ENCODE data around the gene REM2. TPM values are rescaled to one million over a fixed set of nuclear protein-coding genes. Genes with fewer than 3 reads are reported as not detected.
A peak's percentile ranks its signal among the peaks of the same experiment; 100 is the strongest.

The REM2 gene
- under 1 TPM; 0.58 to 0.64 TPM for total RNA-seq
- long read RNA-seq, result 0 reads

- intact Hi-C loops (cut with DNase I, micrococcal nuclease), result no loop called here
- DNase-seq (no peak), ATAC-seq (no peak)
Measured at GRCh38 chr14:22883173-22883976, at the start of gene REM2. REM2 (plus strand) TSS chr14:22883222; CDS start chr14:22883288, 66 bp downstream.

DNA sequence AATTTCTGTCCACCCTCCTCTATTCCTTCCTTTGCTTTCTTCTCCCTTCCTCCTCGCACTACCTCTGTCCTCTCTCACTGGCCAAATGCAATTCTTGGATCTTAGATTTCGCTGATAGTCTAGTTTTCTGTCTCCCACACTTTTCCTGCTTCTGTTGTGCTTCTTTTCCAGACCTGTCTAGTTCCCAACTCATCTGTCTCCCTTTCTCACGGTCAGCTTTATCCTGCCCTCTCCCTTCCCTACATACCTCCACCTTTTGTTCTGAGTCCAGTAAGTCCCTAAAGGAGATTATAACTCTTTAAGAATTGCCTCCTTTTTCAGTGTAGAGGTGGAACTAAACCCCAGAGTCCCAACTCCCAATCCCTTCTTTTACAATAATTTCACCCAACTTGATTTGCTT is 47.5 kb upstream of the REM2 start:
- intact Hi-C loops (cut with DNase I, micrococcal nuclease), result no loop called here
- no peak for ATAC-seq

GRCh38 chr14:22836301-22837113 is 46.5 kb upstream of the REM2 start, which contains the start of gene MMP14:
MMP14 (plus strand) TSS chr14:22836585; CDS start chr14:22836818, 233 bp downstream.
- intact Hi-C loops (cut with DNase I, micrococcal nuclease), result no loop called here

More for the DNA sequence above, 47.5 kb upstream of the REM2 start:
- DNase-seq, result no peak

GRCh38 chr14:22837114-22837749 is 45.8 kb upstream of the REM2 start:
- intact Hi-C loops (cut with DNase I, micrococcal nuclease), result no loop called here
- DNase-seq (peak; percentile 39 to 67), ATAC-seq (peak; percentile 75)

More at GRCh38 chr14:22836301-22837113, 46.5 kb upstream of the REM2 start, which contains the start of gene MMP14:
- DNase-seq (peak; percentile 78 to 79), ATAC-seq (peak; percentile 81)

DNA sequence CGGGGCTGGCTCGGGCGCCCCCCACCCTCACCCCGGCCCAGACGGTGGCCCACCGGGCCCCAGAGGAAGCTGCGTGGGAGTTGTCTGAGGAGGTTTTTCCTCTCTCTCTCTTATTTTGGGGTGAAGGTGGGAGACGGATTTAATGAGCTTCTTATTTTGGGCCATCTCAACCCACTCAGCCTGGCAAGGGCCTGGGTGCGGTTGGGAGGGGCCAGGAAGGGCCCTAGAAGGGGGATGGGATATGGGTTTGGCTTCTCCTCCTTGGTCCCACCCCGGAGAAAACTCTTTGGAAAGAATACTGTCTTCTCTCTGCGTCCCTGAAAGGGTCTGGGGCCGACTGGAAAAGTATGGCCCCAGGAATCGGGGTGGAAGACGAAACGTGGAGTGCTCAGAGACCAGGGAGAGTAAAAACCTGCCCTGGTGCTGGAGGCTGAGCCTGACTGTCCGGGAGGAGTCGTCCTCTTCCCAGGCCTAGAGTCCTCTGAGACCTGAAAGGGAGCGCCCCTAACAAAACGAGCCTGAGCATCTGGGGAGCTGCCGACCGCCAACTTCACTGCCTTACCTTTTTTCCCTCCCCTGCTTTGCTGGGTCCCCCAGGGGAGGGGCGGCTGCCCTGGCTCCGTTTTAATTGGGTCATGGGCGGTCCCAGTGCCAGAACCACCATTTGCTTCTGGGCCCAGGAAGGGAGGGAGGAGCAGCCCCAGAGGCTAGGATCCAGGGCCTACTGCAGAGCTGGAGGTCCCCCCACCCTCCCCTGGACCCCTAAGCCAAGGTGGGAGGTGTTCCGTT is 45.1 kb upstream of the REM2 start:
- DNase-seq (peak in 1 of 2 donors; percentile 65), ATAC-seq (peak; percentile 44)
- intact Hi-C loops (cut with DNase I, micrococcal nuclease), result no loop called here

DNA sequence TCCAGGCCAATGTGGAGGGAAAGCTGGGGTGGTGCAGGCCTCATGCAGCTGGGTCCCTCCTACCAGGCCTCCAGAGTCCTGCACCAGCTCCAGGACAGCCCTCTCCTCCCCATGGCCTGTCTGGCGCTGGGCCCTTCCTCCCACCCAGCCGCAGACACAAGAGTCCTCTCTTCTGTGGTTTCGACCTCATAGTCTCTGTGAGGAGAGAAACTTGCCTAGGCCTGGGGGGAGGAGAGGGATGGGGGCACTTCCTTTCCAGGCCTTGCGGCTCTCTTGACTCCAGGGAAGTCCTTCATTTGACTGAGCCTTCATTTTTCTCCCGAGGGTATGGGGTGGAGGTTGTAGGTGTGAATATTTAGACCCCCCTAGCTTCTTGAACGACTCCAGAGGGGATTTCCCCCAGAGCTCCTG is 44.4 kb upstream of the REM2 start:
- intact Hi-C loops (cut with DNase I, micrococcal nuclease), result no loop called here
- DNase-seq (peak in 1 of 2 donors; percentile 34), ATAC-seq (no peak)

- DNase-seq (peak in 1 of 2 donors; percentile 19), ATAC-seq (no peak)
- intact Hi-C loops (cut with DNase I, micrococcal nuclease), result no loop called here
Measured at GRCh38 chr14:22839159-22839779, 43.8 kb upstream of the REM2 start.

DNA sequence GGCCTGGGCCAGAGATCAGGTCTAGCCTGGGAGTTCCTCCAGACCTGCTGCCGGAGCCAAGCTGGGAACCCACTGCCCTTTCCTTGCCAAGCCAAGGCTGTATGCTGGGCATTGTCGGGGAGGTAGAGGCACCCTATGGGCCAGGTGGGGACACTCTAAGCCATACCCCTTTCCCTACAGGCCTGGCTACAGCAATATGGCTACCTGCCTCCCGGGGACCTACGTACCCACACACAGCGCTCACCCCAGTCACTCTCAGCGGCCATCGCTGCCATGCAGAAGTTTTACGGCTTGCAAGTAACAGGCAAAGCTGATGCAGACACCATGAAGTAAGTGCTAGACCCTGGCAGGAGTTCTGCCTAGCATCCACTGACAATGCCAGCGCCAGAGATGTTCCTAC is 41.7 kb upstream of the REM2 start:
- ATAC-seq (no peak), DNase-seq (no peak)
- intact Hi-C loops (cut with DNase I, micrococcal nuclease), result no loop called here

- intact Hi-C loops (cut with DNase I, micrococcal nuclease), result no loop called here
- DNase-seq (no peak), ATAC-seq (no peak)
Measured at GRCh38 chr14:22841769-22842168, 41.3 kb upstream of the REM2 start.

GRCh38 chr14:22842211-22843122 is 40.6 kb upstream of the REM2 start:
- ATAC-seq (no peak), DNase-seq (no peak)
- intact Hi-C loops (cut with DNase I, micrococcal nuclease), result no loop called here

GRCh38 chr14:22843123-22843925 is 39.7 kb upstream of the REM2 start:
- intact Hi-C loops (cut with DNase I, micrococcal nuclease), result no loop called here
- ATAC-seq (no peak), DNase-seq (no peak)

GRCh38 chr14:22844221-22845102 is 38.6 kb upstream of the REM2 start:
- DNase-seq (no peak), ATAC-seq (no peak)
- intact Hi-C loops (cut with DNase I, micrococcal nuclease), result no loop called here

- intact Hi-C loops (cut with DNase I, micrococcal nuclease), result no loop called here
- DNase-seq (no peak), ATAC-seq (no peak)
Measured at GRCh38 chr14:22845103-22845394, 38.0 kb upstream of the REM2 start.

DNA sequence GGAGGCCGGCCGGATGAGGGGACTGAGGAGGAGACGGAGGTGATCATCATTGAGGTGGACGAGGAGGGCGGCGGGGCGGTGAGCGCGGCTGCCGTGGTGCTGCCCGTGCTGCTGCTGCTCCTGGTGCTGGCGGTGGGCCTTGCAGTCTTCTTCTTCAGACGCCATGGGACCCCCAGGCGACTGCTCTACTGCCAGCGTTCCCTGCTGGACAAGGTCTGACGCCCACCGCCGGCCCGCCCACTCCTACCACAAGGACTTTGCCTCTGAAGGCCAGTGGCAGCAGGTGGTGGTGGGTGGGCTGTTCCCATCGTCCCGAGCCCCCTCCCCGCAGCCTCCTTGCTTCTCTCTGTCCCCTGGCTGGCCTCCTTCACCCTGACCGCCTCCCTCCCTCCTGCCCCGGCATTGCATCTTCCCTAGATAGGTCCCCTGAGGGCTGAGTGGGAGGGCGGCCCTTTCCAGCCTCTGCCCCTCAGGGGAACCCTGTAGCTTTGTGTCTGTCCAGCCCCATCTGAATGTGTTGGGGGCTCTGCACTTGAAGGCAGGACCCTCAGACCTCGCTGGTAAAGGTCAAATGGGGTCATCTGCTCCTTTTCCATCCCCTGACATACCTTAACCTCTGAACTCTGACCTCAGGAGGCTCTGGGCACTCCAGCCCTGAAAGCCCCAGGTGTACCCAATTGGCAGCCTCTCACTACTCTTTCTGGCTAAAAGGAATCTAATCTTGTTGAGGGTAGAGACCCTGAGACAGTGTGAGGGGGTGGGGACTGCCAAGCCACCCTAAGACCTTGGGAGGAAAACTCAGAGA is 37.0 kb upstream of the REM2 start:
- DNase-seq, result no peak
- no peak for ATAC-seq
- intact Hi-C loops (cut with DNase I, micrococcal nuclease), result no loop called here

DNA sequence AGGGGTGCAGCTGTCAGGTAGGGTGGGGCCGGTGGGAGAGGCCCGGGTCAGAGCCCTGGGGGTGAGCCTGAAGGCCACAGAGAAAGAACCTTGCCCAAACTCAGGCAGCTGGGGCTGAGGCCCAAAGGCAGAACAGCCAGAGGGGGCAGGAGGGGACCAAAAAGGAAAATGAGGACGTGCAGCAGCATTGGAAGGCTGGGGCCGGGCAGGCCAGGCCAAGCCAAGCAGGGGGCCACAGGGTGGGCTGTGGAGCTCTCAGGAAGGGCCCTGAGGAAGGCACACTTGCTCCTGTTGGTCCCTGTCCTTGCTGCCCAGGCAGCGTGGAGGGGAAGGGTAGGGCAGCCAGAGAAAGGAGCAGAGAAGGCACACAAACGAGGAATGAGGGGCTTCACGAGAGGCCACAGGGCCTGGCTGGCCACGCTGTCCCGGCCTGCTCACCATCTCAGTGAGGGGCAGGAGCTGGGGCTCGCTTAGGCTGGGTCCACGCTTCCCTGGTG is 36.2 kb upstream of the REM2 start:
- ATAC-seq (no peak), DNase-seq (no peak)
- intact Hi-C loops (cut with DNase I, micrococcal nuclease), result no loop called here

Data from left colon (tissue), 2 donors.